Measurements from ENCODE around the gene TSPEAR.
"Not testable (repeated sequence)": the region's sequence is repeated elsewhere in the genome, so short reads cannot be mapped to it uniquely, and the experiment has no call there.

TSPEAR gene

DNA sequence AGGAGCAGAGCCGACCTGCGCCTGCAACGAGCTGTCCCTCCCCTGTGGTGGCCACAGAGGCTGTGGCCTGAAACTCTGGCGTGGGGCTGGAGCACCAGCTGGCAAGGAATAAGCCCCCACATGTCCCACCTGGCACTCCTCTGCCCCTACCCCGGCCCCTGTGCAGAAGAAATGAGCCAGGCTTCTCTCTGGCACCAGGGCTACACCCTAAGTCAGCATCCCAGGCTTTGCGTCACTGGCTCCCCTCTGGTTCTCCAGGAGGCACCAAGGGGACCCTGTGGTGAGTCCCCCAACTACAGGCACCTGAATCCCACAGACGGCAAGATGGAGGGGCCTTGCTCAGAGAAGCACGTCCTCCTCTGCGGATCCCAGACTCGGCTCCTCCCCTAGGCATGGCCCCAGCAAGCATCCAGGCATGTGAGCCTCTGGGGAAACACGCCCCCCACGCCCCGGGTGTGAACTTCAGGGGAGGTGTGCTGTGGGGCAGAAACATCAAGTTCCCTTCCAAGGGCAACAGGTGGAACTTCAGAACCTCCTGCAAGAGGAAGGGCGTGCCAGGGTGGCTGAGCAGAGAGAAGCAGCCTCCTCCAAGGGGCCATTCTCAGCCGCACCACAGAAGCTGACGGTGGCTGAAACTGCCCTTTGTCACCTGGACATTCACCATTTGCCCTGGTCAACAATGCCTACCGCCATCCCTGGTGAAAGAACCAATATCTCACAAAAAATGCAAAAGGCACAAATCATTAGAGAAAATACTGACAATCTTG, 108.1 kb downstream of the TSPEAR start:
- no peaks in the 10 kb centered on the region for H4K20me1 ChIP-seq
- H3K27me3 ChIP-seq, result no peaks in the 10 kb centered on the region
- no peak overlapping the region for H3K9ac ChIP-seq
- no peak for TF ChIP-seq Cebpa-rat (IDR thresholded peaks at IDR 0.05)
- H3K4me2 ChIP-seq, result no peak overlapping the region
- peaks cover 6 to 25% (median 20%) of the 10 kb centered on the region in 11 experiments; a peak in 21 of 22 replicates for H3K9me3 ChIP-seq (replicated peaks in 1 of 11)
- no peaks in the 10 kb centered on the region; a peak in 1 of 20 replicates for H3K4me1 ChIP-seq
- H3K4me3 ChIP-seq, result no peak overlapping the region
- no peak overlapping the region for H3K27ac ChIP-seq
- H3K36me3 ChIP-seq, result no peaks in the 10 kb centered on the region

DNA sequence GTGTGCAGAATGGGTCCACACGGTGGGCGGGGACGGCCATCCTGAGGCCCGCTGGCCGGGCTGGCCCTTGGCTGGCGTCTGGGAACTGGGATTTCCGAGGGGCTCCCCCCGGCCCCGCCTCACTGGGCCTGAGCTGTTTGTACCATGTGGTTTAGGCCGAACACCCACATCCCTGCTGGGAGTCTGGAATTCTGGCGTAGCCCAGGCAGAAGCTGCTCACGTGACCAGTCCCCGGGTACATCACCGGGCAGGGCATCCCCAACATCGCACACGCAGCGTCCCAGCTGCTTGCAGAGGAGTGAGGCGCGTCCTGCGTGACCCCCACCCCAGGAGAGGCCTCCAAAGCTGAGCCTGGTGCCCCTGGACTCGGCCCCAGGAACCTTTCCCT, 108.9 kb downstream of the TSPEAR start:
- Histone ChIP-seq H3K27me3 (no peaks in the 10 kb centered on the region), H3K36me3 (no peaks in the 10 kb centered on the region), H4K20me1 (no peaks in the 10 kb centered on the region), H3K4me2 (no peak overlapping the region), H3K4me3 (no peak overlapping the region), H3K9ac (no peak overlapping the region), H3K4me1 (peaks cover 0 to 4% (median 0%) of the 10 kb centered on the region in 10 experiments; a peak in 2 of 20 replicates), H3K27ac (no peak overlapping the region), H3K9me3 (replicated peaks in 1 of 11) (peaks cover 6 to 27% (median 19%) of the 10 kb centered on the region in 11 experiments; a peak in 21 of 22 replicates)
- TF ChIP-seq Cebpa-rat (IDR thresholded peaks at IDR 0.05), result no peak

DNA sequence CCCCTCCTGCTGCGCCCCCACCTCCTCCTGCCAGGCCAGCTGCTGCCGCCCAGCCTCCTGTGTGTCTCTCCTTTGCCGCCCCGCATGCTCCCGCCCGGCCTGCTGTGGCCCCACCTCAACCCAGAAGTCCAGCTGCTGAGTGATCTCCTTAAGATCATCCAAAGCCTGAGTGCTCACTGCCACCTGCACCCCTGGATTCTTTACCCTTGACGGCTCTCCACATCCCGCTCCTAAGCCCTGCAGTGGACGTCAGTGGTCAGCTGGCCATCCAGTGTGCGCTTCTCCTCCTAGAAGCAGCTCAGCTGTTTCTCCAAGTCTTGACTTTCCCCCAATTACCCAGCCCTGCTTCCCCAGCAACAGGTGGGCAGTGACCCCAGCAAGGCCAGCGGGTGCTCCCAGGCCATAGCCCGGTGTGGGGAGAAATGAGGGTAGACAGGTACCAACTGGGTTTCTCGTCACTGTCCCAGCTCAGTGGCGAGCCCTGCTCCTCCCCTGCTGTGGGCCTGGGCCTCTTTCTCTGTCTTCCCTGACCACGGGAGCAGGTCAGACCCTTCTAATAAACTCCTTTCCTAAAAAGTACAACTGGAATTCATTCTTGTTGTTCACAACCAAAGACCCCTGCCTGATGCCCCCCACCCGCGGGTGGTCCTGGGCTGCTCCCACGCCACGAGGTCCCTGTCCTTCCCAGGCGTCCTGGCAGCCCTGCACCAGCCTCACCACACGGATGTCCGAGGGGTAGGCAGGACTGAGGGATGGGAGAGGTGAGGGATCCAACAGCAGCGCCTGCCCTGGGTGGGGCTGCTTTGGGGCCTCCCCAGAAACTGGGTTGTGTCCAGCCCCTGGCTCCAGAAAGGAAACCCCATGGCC, 109.5 kb downstream of the TSPEAR start:
- Histone ChIP-seq H3K9ac (no peak overlapping the region), H3K9me3 (replicated peaks in 1 of 11) (peaks cover 6 to 27% (median 19%) of the 10 kb centered on the region in 11 experiments; a peak in 21 of 22 replicates), H3K4me3 (no peak overlapping the region), H3K27me3 (no peaks in the 10 kb centered on the region), H3K36me3 (no peaks in the 10 kb centered on the region), H3K4me1 (peaks cover 0 to 4% (median 0%) of the 10 kb centered on the region in 10 experiments; a peak in 2 of 20 replicates), H3K27ac (no peak overlapping the region), H4K20me1 (no peaks in the 10 kb centered on the region), H3K4me2 (no peak overlapping the region)
- no peak for TF ChIP-seq Cebpa-rat (IDR thresholded peaks at IDR 0.05)

DNA sequence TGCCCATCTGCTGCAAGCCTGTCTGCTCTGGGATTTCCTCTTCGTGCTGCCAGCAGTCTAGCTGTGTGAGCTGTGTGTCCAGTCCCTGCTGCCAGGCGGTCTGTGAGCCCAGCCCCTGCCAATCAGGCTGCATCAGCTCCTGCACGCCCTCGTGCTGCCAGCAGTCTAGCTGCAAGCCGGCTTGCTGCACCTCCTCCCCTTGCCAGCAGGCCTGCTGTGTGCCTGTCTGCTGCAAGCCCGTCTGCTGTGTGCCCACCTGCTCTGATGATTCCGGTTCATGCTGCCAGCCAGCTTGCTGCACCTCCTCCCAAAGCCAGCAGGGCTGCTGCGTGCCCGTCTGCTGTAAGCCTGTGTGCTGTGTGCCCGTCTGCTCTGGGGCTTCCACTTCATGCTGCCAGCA, 110.3 kb downstream of the TSPEAR start:
- H3K4me2 ChIP-seq, H3K36me3 ChIP-seq, H4K20me1 ChIP-seq, H3K4me3 ChIP-seq, H3K27me3 ChIP-seq, H3K9ac ChIP-seq, H3K27ac ChIP-seq, H3K4me1 ChIP-seq: not testable (repeated sequence)
- peaks cover 6 to 27% (median 14%) of the 10 kb centered on the region in 11 experiments; a peak in 21 of 22 replicates for H3K9me3 ChIP-seq (replicated peaks in 1 of 11)

DNA sequence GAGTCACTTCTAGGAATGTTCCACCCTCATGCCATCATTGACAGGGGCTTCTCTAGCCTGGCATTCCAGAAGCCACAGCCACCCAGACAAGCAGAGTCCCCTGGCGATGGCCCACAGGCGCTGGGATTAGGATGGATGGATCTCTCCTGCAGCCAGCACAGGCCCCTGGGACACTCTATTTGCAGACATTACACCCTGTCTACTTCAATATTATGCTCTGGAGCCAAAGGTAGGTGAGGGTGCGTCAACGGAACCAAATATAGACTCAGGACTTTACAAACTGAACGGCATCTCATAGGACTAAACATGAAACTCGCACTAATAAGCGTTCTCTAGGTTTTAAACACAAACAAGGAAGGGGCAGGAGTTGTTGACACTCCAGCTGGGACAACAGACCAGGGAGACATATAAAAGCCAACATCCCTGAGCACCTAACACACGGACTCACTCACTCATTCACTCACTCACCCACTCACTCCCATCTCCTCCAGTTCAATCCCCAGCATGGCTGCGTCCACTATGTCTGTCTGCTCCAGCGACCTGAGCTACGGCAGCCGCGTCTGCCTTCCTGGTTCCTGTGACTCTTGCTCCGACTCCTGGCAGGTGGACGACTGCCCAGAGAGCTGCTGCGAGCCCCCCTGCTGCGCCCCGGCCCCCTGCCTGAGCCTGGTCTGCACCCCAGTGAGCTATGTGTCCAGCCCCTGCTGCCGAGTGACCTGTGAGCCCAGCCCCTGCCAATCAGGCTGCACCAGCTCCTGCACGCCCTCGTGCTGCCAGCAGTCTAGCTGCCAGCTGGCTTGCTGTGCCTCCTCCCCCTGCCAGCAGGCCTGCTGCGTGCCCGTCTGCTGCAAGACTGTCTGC, 111.0 kb downstream of the TSPEAR start, which contains the start of gene KRTAP10-7:
KRTAP10-7 (plus strand) TSS at position 480 of the 861 bp plus-strand sequence; CDS start at position 505, 25 bp downstream.
- H3K4me3 ChIP-seq, H3K4me1 ChIP-seq, H3K9ac ChIP-seq, H3K36me3 ChIP-seq, H4K20me1 ChIP-seq, H3K27me3 ChIP-seq, H3K27ac ChIP-seq, H3K4me2 ChIP-seq: not testable (repeated sequence)
- peaks cover 6 to 27% (median 13%) of the 10 kb centered on the region in 11 experiments; a peak in 20 of 22 replicates for H3K9me3 ChIP-seq (replicated peaks in 1 of 11)

DNA sequence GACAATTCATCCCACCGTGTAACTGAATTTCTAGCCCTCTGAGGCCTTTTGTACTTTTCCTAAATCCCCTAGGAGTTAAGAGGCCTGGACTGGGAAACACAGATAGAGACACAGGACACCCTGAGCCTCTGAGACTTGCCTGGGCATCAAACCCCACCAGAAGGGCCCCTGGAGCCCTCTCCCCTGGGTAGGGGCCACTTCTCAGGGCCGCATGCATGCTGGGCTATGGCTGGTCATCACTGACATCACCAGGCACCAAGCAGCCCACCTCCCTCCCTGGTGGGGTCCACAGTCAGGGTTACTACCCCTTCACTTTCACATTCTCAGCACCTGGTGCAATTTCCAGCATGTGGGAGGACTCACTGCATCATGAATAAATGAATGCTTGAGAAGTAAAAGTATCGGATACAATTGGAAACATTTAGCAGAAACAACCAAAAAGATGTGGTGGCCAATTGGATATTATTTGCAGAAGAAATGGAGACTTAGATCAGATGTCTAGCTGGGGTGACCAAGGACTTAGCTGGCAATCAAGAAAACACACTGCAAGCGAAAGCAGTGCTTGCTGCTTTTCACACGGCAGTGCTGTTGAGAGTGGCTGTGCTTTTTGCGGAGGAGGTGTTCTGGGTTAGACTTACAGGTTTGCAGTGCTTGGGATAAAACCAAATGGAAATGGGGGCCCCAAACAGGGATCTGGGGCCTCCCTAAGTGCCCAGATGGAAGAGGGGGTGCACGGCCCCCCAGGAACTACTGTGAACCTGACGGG, 111.9 kb downstream of the TSPEAR start:
- Histone ChIP-seq H3K36me3 (no peaks in the 10 kb centered on the region), H3K9me3 (replicated peaks in 1 of 11) (peaks cover 6 to 24% (median 9%) of the 10 kb centered on the region in 11 experiments; a peak in 19 of 22 replicates), H3K27me3 (no peaks in the 10 kb centered on the region), H3K9ac (no peak overlapping the region), H3K4me1 (peaks cover 0 to 11% (median 9%) of the 10 kb centered on the region in 10 experiments; a peak in 18 of 20 replicates), H3K4me2 (no peak overlapping the region), H3K4me3 (no peak overlapping the region), H3K27ac (no peak overlapping the region), H4K20me1 (no peaks in the 10 kb centered on the region; a peak in 1 of 22 replicates)
- TF ChIP-seq Cebpa-rat (IDR thresholded peaks at IDR 0.05), result no peak

DNA sequence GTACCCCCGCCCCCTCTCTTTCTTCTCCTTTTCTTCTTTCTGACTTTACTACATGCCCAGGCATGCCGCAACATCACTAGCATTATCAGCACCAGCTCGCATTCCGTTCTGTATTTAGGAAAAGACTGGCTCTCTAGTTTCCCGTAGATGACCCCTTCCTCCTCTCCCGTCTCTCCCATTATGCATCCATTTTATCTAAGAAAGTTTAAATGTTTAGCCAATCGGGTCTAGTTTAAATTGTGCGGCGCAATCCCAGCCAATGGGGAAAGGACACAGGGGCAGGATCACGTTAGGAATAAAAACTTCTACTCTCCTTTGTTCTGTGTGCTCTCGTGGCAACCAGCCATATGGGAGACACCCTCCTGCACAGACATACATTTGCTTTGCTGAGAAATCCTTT, 113.3 kb downstream of the TSPEAR start:
- peak overlapping the region in 1 of 11 experiments; percentile 10; a peak in 1 of 22 replicates for H3K27ac ChIP-seq
- H3K9me3 ChIP-seq (replicated peaks in 1 of 11), result peaks cover 0 to 13% (median 0%) of the 10 kb centered on the region in 11 experiments; a peak in 3 of 22 replicates
- no peak overlapping the region for H3K4me3 ChIP-seq
- H3K36me3 ChIP-seq, result no peaks in the 10 kb centered on the region
- no peak overlapping the region for H3K4me2 ChIP-seq
- H3K27me3 ChIP-seq, result peaks cover 0 to 6% (median 0%) of the 10 kb centered on the region in 11 experiments; a peak in 4 of 22 replicates
- no peak overlapping the region for H3K9ac ChIP-seq
- no peak for TF ChIP-seq Cebpa-rat (IDR thresholded peaks at IDR 0.05)
- peaks cover 13 to 25% (median 23%) of the 10 kb centered on the region in 10 experiments for H3K4me1 ChIP-seq
- no peaks in the 10 kb centered on the region; a peak in 1 of 22 replicates for H4K20me1 ChIP-seq

Data from BLaER1 treated with 17β-estradiol and CSF1 and Interleukin-3, amounts not matched to agents 10 nM and 100 nM (cell line).